Subcutaneous adipose tissue (tissue), 4 donors: ENCODE measurements around the gene C4BPB. TPM values are rescaled to one million over a fixed set of nuclear protein-coding genes. Genes with fewer than 3 reads are reported as not detected.

Experiments
- CTCF ChIP-seq: fragments of 450-650 bp; IDR thresholded peaks from one replicate; pipeline ENCODE4 v1.5.1; 2016; ENCODE audit warnings: low read depth, mild to moderate bottlenecking, control low read depth, antibody characterized with exemption, moderate library complexity
- total RNA-seq, 4 donors: library from RNA; depleted of rRNA; stranded (reverse); fragments of >200 nt; gene quantifications; one replicate each; pipeline ENCODE4 v1.1.0, GENCODE V29; 2016

The C4BPB gene
- total RNA-seq, 4 donors from 2014 or later, result 0.49 to 6.3 (median 2.2) TPM; not detected in 1

GRCh38 chr1:207129053-207129452 is 40.4 kb downstream of the C4BPB start:
- no peak for TF ChIP-seq CTCF

- TF ChIP-seq CTCF, result no peak
Observed at GRCh38 chr1:207130252-207131036, 41.8 kb downstream of the C4BPB start.

- no peak for TF ChIP-seq CTCF
Observed at GRCh38 chr1:207131163-207131562, 42.5 kb downstream of the C4BPB start.

GRCh38 chr1:207134581-207134980 is 45.9 kb downstream of the C4BPB start:
- no peak for TF ChIP-seq CTCF

- TF ChIP-seq CTCF, result no peak
Observed at GRCh38 chr1:207139616-207140015, 51.0 kb downstream of the C4BPB start.

GRCh38 chr1:207140536-207140935 is 51.9 kb downstream of the C4BPB start:
- TF ChIP-seq CTCF, result no peak

GRCh38 chr1:207145401-207146058 is 56.9 kb downstream of the C4BPB start:
- TF ChIP-seq CTCF, result no peak
